Right lobe of liver (tissue), 4 donors: ENCODE data around the gene ULK1.

Experiments
- CTCF ChIP-seq, 4 donors: fragments of 200-600 bp in 3 of 4; fragments of 450-650 bp in 1 of 4; IDR thresholded peaks; one replicate each; pipeline versions ENCODE4 v1.5.1 to v1.8.0; 2016 to 2022; ENCODE audit warnings: antibody characterized with exemption in 4 of 4, mild to moderate bottlenecking in 2 of 4
- POLR2A ChIP-seq: fragments of 450-650 bp; IDR thresholded peaks from one replicate; pipeline ENCODE4 v1.6.1; 2017; ENCODE audit warnings: antibody characterized with exemption, mild to moderate bottlenecking
- donor health status: DM: no; HTN: no; CAD: no.
- donor health status: DM: no; HTN: no; CAD: no.
- donor health status: DM: no; HTN: yes; CAD: no.

- TF ChIP-seq POLR2A (no peak), CTCF (IDR thresholded peaks at IDR 0.05) (no peak)
These were observed 25.7 kb downstream of the ULK1 start for GRCh38 chr12:131920157-131920508.
